H9 (cell line): ENCODE measurements around the gene FBXO17. TPM values are rescaled to one million over a fixed set of nuclear protein-coding genes. Genes with fewer than 3 reads are reported as not detected.

Experiments
- DNase-seq: peaks from one replicate; pipeline ENCODE4 v3.0.0-alpha.2; 2017
- H2AFZ ChIP-seq: one replicate; pipeline ENCODE4 v1.6.1; 2013; ENCODE audit warnings: mild to moderate bottlenecking, low read length, control low read depth, moderate library complexity
- H2AK5ac ChIP-seq: 2 replicates; pipeline ENCODE4 v1.6.1; 2013; ENCODE audit warnings: low read length, control low read depth, mixed read lengths; ENCODE audit not compliant: insufficient read length
- H2BK120ac ChIP-seq: one replicate; pipeline ENCODE4 v1.6.1; 2013; ENCODE audit warnings: low read depth, mild to moderate bottlenecking, low read length, control low read depth, inconsistent platforms; ENCODE audit not compliant: poor library complexity, severe bottlenecking
- H2BK12ac ChIP-seq: 2 replicates; pipeline ENCODE4 v1.6.1; 2013; ENCODE audit warnings: low read length, control low read depth, mixed read lengths, low read depth; ENCODE audit not compliant: insufficient read length
- H2BK15ac ChIP-seq: 2 replicates; pipeline ENCODE4 v1.6.1; 2013; ENCODE audit warnings: low read depth, low read length, control low read depth
- H2BK20ac ChIP-seq: one replicate; pipeline ENCODE4 v1.6.1; 2013; ENCODE audit warnings: low read depth, mild to moderate bottlenecking, low read length, control low read depth, inconsistent platforms; ENCODE audit not compliant: poor library complexity, severe bottlenecking
- H2BK5ac ChIP-seq: 2 replicates; pipeline ENCODE4 v1.6.1; 2013; ENCODE audit warnings: low read length, control low read depth, mixed read lengths; ENCODE audit not compliant: insufficient read length
- H3K14ac ChIP-seq: 2 replicates; pipeline ENCODE4 v1.6.1; 2013; ENCODE audit warnings: low read length, control low read depth; ENCODE audit not compliant: insufficient read depth
- H3K18ac ChIP-seq: 2 replicates; pipeline ENCODE4 v1.6.1; 2013; ENCODE audit warnings: low read depth, mild to moderate bottlenecking, mixed read lengths, low read length, control low read depth; ENCODE audit not compliant: insufficient read length
- H3K23ac ChIP-seq: 2 replicates; pipeline ENCODE4 v1.6.1; 2013; ENCODE audit warnings: low read length, control low read depth, mixed read lengths, low read depth; ENCODE audit not compliant: insufficient read length
- H3K23me2 ChIP-seq: 2 replicates; pipeline ENCODE4 v1.6.1; 2013; ENCODE audit warnings: low read depth, mild to moderate bottlenecking, mixed read lengths, low read length, control low read depth; ENCODE audit not compliant: insufficient read length, poor library complexity, severe bottlenecking
- H3K27ac ChIP-seq: 2 replicates; pipeline ENCODE4 v1.5.1; 2013; ENCODE audit warnings: low read length, control low read depth, mixed read lengths, low read depth; ENCODE audit not compliant: insufficient read length
- H3K27me3 ChIP-seq: 2 replicates; pipeline ENCODE4 v1.6.1; 2013; ENCODE audit warnings: low read length, control low read depth, inconsistent platforms; ENCODE audit not compliant: insufficient read depth
- H3K4ac ChIP-seq: 2 replicates; pipeline ENCODE4 v1.6.1; 2013; ENCODE audit warnings: low read depth, mild to moderate bottlenecking, control low read depth, inconsistent platforms, low read length, moderate library complexity
- H3K4me1 ChIP-seq: 2 replicates; pipeline ENCODE4 v1.6.1; 2013; ENCODE audit warnings: low read length, control low read depth, inconsistent platforms; ENCODE audit not compliant: insufficient read depth
- H3K4me2 ChIP-seq: 2 replicates; pipeline ENCODE4 v1.6.1; 2013; ENCODE audit warnings: low read length, control low read depth, mixed read lengths; ENCODE audit not compliant: insufficient read length, insufficient read depth
- H3K56ac ChIP-seq: 2 replicates; pipeline ENCODE4 v1.6.1; 2013; ENCODE audit warnings: low read depth, mild to moderate bottlenecking, mixed read lengths, low read length, control low read depth; ENCODE audit not compliant: insufficient read length
- H3K79me1 ChIP-seq: 2 replicates; pipeline ENCODE4 v1.6.1; 2013; ENCODE audit warnings: low read depth, mild to moderate bottlenecking, moderate library complexity, low read length, control low read depth, inconsistent platforms; ENCODE audit not compliant: insufficient read depth, poor library complexity, severe bottlenecking
- H3K79me2 ChIP-seq: 2 replicates; pipeline ENCODE4 v1.6.1; 2013; ENCODE audit warnings: low read length, control low read depth, inconsistent platforms; ENCODE audit not compliant: insufficient read depth
- H3K9ac ChIP-seq: 2 replicates; pipeline ENCODE4 v1.6.1; 2013; ENCODE audit warnings: low read length, control low read depth, mixed read lengths; ENCODE audit not compliant: insufficient read length; ENCODE audit errors: extremely low read depth
- H3K9me3 ChIP-seq: one replicate; pipeline ENCODE4 v1.6.1; 2013; ENCODE audit warnings: low read depth, low read length, inconsistent platforms; ENCODE audit not compliant: control insufficient read depth
- H3T11ph ChIP-seq: one replicate; pipeline ENCODE4 v1.6.1; 2013; ENCODE audit warnings: mild to moderate bottlenecking, low read length, control low read depth, inconsistent platforms
- H4K20me1 ChIP-seq: one replicate; pipeline ENCODE4 v1.6.1; 2013; ENCODE audit not compliant: control insufficient read depth, insufficient read length, insufficient read depth
- H4K5ac ChIP-seq: 2 replicates; pipeline ENCODE4 v1.6.1; 2013; ENCODE audit warnings: low read depth, mild to moderate bottlenecking, mixed read lengths, low read length, control low read depth; ENCODE audit not compliant: insufficient read length
- H4K8ac ChIP-seq: replicated peaks from 2 replicates; pipeline ENCODE4 v1.6.1; 2013; ENCODE audit warnings: low read length, control low read depth, mixed read lengths, low read depth; ENCODE audit not compliant: insufficient read length
- H4K91ac ChIP-seq: 2 replicates; pipeline ENCODE4 v1.6.1; 2013; ENCODE audit warnings: low read depth, mild to moderate bottlenecking, moderate library complexity, mixed read lengths, low read length, control low read depth; ENCODE audit not compliant: insufficient read length
- H3K27ac Mint-ChIP-seq, 3 experiments: 2 replicates in 2 of 3; 3 replicates in 1 of 3; pipeline ENCODE4 v1.8.0; 2020 to 2021; ENCODE audit warnings: mixed read lengths in 3 of 3, mild to moderate bottlenecking in 1 of 3, moderate library complexity in 1 of 3
- H3K27me3 Mint-ChIP-seq: 2 replicates; pipeline ENCODE4 v1.8.0; 2021; ENCODE audit warnings: low read depth, mild to moderate bottlenecking, moderate library complexity, mixed read lengths
- H3K36me3 Mint-ChIP-seq, 3 experiments: 2 replicates in 2 of 3; 3 replicates in 1 of 3; pipeline ENCODE4 v1.8.0; 2020 to 2021; ENCODE audit warnings: low read depth in 3 of 3, mixed read lengths in 3 of 3; ENCODE audit not compliant: insufficient read depth in 1 of 3
- H3K4me1 Mint-ChIP-seq, 2 experiments: 2 replicates each; pipeline ENCODE4 v1.8.0; 2020; ENCODE audit warnings: mixed read lengths in 2 of 2
- H3K4me3 Mint-ChIP-seq, 2 experiments: 2 replicates in 1 of 2; 3 replicates in 1 of 2; pipeline ENCODE4 v1.8.0; 2020 to 2021; ENCODE audit warnings: mild to moderate bottlenecking in 2 of 2, mixed read lengths in 2 of 2, moderate library complexity in 1 of 2
- H3K9me3 Mint-ChIP-seq, 2 experiments: 2 replicates in 1 of 2; 3 replicates in 1 of 2; pipeline ENCODE4 v1.8.0; 2020; ENCODE audit warnings: mild to moderate bottlenecking in 2 of 2, mixed read lengths in 2 of 2, moderate library complexity in 1 of 2
- CTCF ChIP-seq: fragments of 200-600 bp; sonication (generic); conservative IDR thresholded peaks from 3 replicates; pipeline ENCODE4 v1.8.0; 2021; ENCODE audit warnings: antibody characterized with exemption, mild to moderate bottlenecking
- WGBS: extraction: QIAGEN DNeasy Blood & Tissue Kit; methylation state at CpG from one replicate; pipeline ENCODE4 v1.1.7; 2013; ENCODE audit warnings: missing lambda C conversion rate, low lambda C conversion rate, mixed read lengths; ENCODE audit not compliant: insufficient read length; ENCODE audit errors: extremely low coverage; 5-methylcytosine and 5-hydroxymethylcytosine counted together
- total RNA-seq: library from RNA; stranded (reverse); gene quantifications from 2 replicates; pipeline ENCODE4 v1.2.1, GENCODE V29; 2021

The FBXO17 gene
- total RNA-seq, 1 experiment from 2014 or later, result 25.5 TPM

DNA sequence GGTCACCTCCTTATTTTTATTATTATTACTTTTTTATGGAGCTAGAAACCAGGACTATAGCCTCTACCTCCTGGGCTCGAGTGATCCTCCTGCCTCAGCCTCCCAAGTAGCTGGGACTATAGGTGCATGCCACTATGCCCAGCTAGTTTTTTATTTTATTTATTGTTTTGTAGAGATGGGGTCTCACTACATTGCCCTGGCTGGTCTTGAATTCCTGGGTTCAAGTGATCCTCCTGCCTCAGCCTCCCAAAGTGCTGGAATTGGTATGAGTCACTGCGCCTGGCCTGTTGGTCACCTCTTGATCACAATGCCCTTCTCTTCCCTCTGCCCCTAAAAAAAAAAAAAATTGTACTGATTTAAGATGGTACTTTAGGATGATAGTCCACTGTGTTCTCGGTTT, 24.4 kb downstream of the FBXO17 start:
- no peak overlapping the region; a peak in 1 of 5 replicates for H3K4me3 Mint-ChIP-seq
- H3K36me3 Mint-ChIP-seq, result peaks cover 5 to 30% (median 29%) of the 10 kb centered on the region in 3 experiments

More for the DNA sequence above, 24.4 kb downstream of the FBXO17 start:
- Histone ChIP-seq H3K23ac (no peak overlapping the region), H3K4me1 (no peaks in the 10 kb centered on the region; the same call in 1 of the 2 replicates), H4K5ac (no peak overlapping the region), H2BK12ac (no peak overlapping the region), H4K91ac (no peak overlapping the region), H3K79me1 (no peaks in the 10 kb centered on the region), H2BK15ac (no peak overlapping the region), H3K4me2 (no peak overlapping the region), H2BK5ac (no peak overlapping the region), H3T11ph (no peak overlapping the region), H4K8ac (no peak overlapping the region), H3K23me2 (no peaks in the 10 kb centered on the region), H3K27me3 (no peaks in the 10 kb centered on the region), H2AK5ac (no peak overlapping the region), H3K14ac (no peak overlapping the region), H3K9ac (no peak overlapping the region), H2BK20ac (no peak overlapping the region), H3K79me2 (no peaks in the 10 kb centered on the region), H3K27ac (no peak overlapping the region), H3K9me3 (no peaks in the 10 kb centered on the region), H3K18ac (no peak overlapping the region), H2BK120ac (no peak overlapping the region), H2AFZ (no peak overlapping the region), H3K4ac (no peak overlapping the region), H4K20me1 (no peaks in the 10 kb centered on the region), H3K56ac (no peak overlapping the region)
- no peaks in the 10 kb centered on the region; a peak in 1 of 5 replicates for H3K9me3 Mint-ChIP-seq
- no peak for DNase-seq
- WGBS, result no CpG with 5 or more reads among the region's 3 CpGs
- TF ChIP-seq CTCF, result no peak
- H3K4me1 Mint-ChIP-seq, result peaks cover 16% of the 10 kb centered on the region in 2 experiments
- H3K27me3 Mint-ChIP-seq, result peaks cover 9% of the 10 kb centered on the region
- no peak overlapping the region for H3K27ac Mint-ChIP-seq
